Fibroblast of lung (primary cell): Measurements from ENCODE around the gene GPSM1. TPM values are rescaled to one million over a fixed set of nuclear protein-coding genes. Genes with fewer than 3 reads are reported as not detected.

Source experiments
- DNase-seq, 2 donors: peaks; one replicate each; pipeline versions ENCODE4 v3.0.0 to v3.0.0-alpha.2; 2010; ENCODE audit warnings: low read depth in 2 of 2
- H2AFZ ChIP-seq: 2 replicates; pipeline ENCODE4 v1.5.1; 2012; ENCODE audit warnings: low read length, control low read depth, inconsistent platforms
- H3K27ac ChIP-seq: 2 replicates; pipeline ENCODE4 v1.5.1; 2011; ENCODE audit warnings: low read length, control low read depth; ENCODE audit not compliant: insufficient read depth
- H3K27me3 ChIP-seq: 2 replicates; pipeline ENCODE4 v1.5.1; 2011; ENCODE audit warnings: mild to moderate bottlenecking, low read length; ENCODE audit not compliant: control insufficient read depth, insufficient read depth
- H3K36me3 ChIP-seq: 2 replicates; pipeline ENCODE4 v1.5.1; 2011; ENCODE audit warnings: low read length; ENCODE audit not compliant: control insufficient read depth, insufficient read depth
- H3K4me1 ChIP-seq: 2 replicates; pipeline ENCODE4 v1.5.1; 2011; ENCODE audit warnings: low read length; ENCODE audit not compliant: control insufficient read depth, insufficient read depth; ENCODE audit errors: extremely low read depth
- H3K4me2 ChIP-seq: 2 replicates; pipeline ENCODE4 v1.5.1; 2011; ENCODE audit warnings: low read length, control low read depth; ENCODE audit not compliant: insufficient read depth; ENCODE audit errors: extremely low read depth
- H3K4me3 ChIP-seq, 4 experiments: fragments of 200-600 bp in 1 of 4; sonication (generic) in 1 of 4; replicated peaks in 1 of 4; 2 replicates each; pipeline ENCODE4 v1.5.1; 2011 to 2016; ENCODE audit warnings: low read length in 4 of 4, low read depth in 3 of 4, mild to moderate bottlenecking in 3 of 4, control low read depth in 2 of 4, inconsistent platforms in 1 of 4, mixed read lengths in 1 of 4; ENCODE audit not compliant: insufficient read depth in 1 of 4; ENCODE audit errors: control extremely low read depth in 1 of 4
- H3K79me2 ChIP-seq: 2 replicates; pipeline ENCODE4 v1.5.1; 2012; ENCODE audit warnings: mild to moderate bottlenecking, low read length, inconsistent platforms; ENCODE audit not compliant: control insufficient read depth, insufficient read depth
- H3K9ac ChIP-seq: 2 replicates; pipeline ENCODE4 v1.5.1; 2011; ENCODE audit warnings: mild to moderate bottlenecking, low read length, control low read depth; ENCODE audit not compliant: insufficient read depth
- H3K9me3 ChIP-seq: 2 replicates; pipeline ENCODE4 v1.5.1; 2012; ENCODE audit warnings: low read depth, low read length; ENCODE audit not compliant: control insufficient read depth, insufficient read depth
- H4K20me1 ChIP-seq: 2 replicates; pipeline ENCODE4 v1.5.1; 2011; ENCODE audit warnings: low read length; ENCODE audit not compliant: control insufficient read depth, insufficient read depth; ENCODE audit errors: extremely low read depth
- CTCF ChIP-seq, 2 donors: IDR thresholded peaks in 1 of 2; conservative IDR thresholded peaks in 1 of 2; 1 replicate in 1 of 2; 2 replicates in 1 of 2; pipeline ENCODE4 v1.5.1; 2011 to 2012; ENCODE audit warnings: low read length in 2 of 2, control low read depth in 1 of 2, inconsistent platforms in 1 of 2, low read depth in 1 of 2, mild to moderate bottlenecking in 1 of 2
- EZH2 ChIP-seq: IDR thresholded peaks from 2 replicates; pipeline ENCODE4 v1.5.1; 2012; ENCODE audit warnings: low read length, control low read depth, mild to moderate bottlenecking; ENCODE audit errors: missing control alignments
- polyA plus RNA-seq, 2 donors: library from polyadenylated mRNA; depleted of rRNA in 1 of 2; stranded (reverse) in 1 of 2; unstranded in 1 of 2; fragments of >200 nt; gene quantifications; 2 replicates each; pipeline ENCODE4 v1.2.1, GENCODE V29; 2011 to 2012; ENCODE audit warnings: missing spikeins in 1 of 2
- total RNA-seq: library from RNA; depleted of rRNA; stranded (reverse); fragments of >200 nt; gene quantifications from 2 replicates; pipeline ENCODE4 v1.2.1, GENCODE V29; 2014

GPSM1 gene
- total and polyA plus RNA-seq, 2 donors (not counting 1 experiment from before 2014, with no cell fraction given) = 15.8 to 60.3 TPM

GRCh38 chr9:136292591-136293448, 34.5 kb upstream of the GPSM1 start:
- Histone ChIP-seq H3K4me2 (no peak overlapping the region), H3K27ac (no peak overlapping the region), H4K20me1 (no peaks in the 10 kb centered on the region), H3K79me2 (no peaks in the 10 kb centered on the region), H3K36me3 (no peaks in the 10 kb centered on the region), H3K4me3 (no peak overlapping the region), H2AFZ (no peak overlapping the region), H3K9ac (no peak overlapping the region), H3K9me3 (peaks cover 4% of the 10 kb centered on the region), H3K27me3 (peaks cover 4% of the 10 kb centered on the region), H3K4me1 (no peaks in the 10 kb centered on the region)
- TF ChIP-seq CTCF (conservative IDR thresholded peaks at IDR 0.05 in 1 of 2, IDR thresholded peaks at IDR 0.05 in 1 of 2; ENCODE audit: low read depth in 1 of 2, low read length in 2 of 2) (no peak), EZH2 (no peak)
- no peak for DNase-seq

GRCh38 chr9:136293476-136294077, 33.8 kb upstream of the GPSM1 start:
- no peaks in the 10 kb centered on the region for H3K36me3 ChIP-seq
- peaks cover 4% of the 10 kb centered on the region for H3K9me3 ChIP-seq
- TF ChIP-seq CTCF (conservative IDR thresholded peaks at IDR 0.05 in 1 of 2, IDR thresholded peaks at IDR 0.05 in 1 of 2; ENCODE audit: low read depth in 1 of 2, low read length in 2 of 2) (no peak), EZH2 (no peak)
- H3K79me2 ChIP-seq = no peaks in the 10 kb centered on the region
- H3K4me2 ChIP-seq = no peak overlapping the region
- no peak overlapping the region for H3K4me3 ChIP-seq
- no peak for DNase-seq
- no peak overlapping the region for H2AFZ ChIP-seq
- H3K4me1 ChIP-seq = no peaks in the 10 kb centered on the region
- no peak overlapping the region for H3K9ac ChIP-seq
- no peaks in the 10 kb centered on the region for H4K20me1 ChIP-seq
- peaks cover 4% of the 10 kb centered on the region for H3K27me3 ChIP-seq
- no peak overlapping the region for H3K27ac ChIP-seq

- H3K4me1 ChIP-seq = no peaks in the 10 kb centered on the region
- H3K4me3 ChIP-seq = no peak overlapping the region
- no peak overlapping the region for H3K27ac ChIP-seq
- H2AFZ ChIP-seq = no peak overlapping the region
- peaks cover 4% of the 10 kb centered on the region for H3K27me3 ChIP-seq
- no peak overlapping the region for H3K4me2 ChIP-seq
- peaks cover 4% of the 10 kb centered on the region for H3K9me3 ChIP-seq
- no peak overlapping the region for H3K9ac ChIP-seq
- no peaks in the 10 kb centered on the region for H3K79me2 ChIP-seq
- no peaks in the 10 kb centered on the region for H4K20me1 ChIP-seq
- no peaks in the 10 kb centered on the region for H3K36me3 ChIP-seq
- TF ChIP-seq CTCF (conservative IDR thresholded peaks at IDR 0.05 in 1 of 2, IDR thresholded peaks at IDR 0.05 in 1 of 2; ENCODE audit: low read depth in 1 of 2, low read length in 2 of 2) (no peak), EZH2 (no peak)
- no peak for DNase-seq
Measured at GRCh38 chr9:136294437-136294836, 32.9 kb upstream of the GPSM1 start.
